ENCODE data around the gene LARGE1. TPM values are rescaled to one million over a fixed set of nuclear protein-coding genes. Genes with fewer than 3 reads are reported as not detected.

The LARGE1 gene
- total RNA-seq, 1 experiment from 2014 or later: 5.8 TPM

- CTCF ChIA-PET: no interaction called here
- H3K36me3 ChIP-seq (ENCODE audit: control insufficient read depth, insufficient read depth, low read length): no peaks in the 10 kb centered on the region
- H3K4me3 ChIP-seq (ENCODE audit: low read depth, low read length): no peak overlapping the region
- Mint-ChIP-seq H3K9me3 (ENCODE audit: unreplicated experiment) (no peaks in the 10 kb centered on the region), H3K36me3 (ENCODE audit: insufficient read depth, unreplicated experiment) (no peaks in the 10 kb centered on the region), H3K27me3 (ENCODE audit: insufficient read depth, unreplicated experiment) (no peaks in the 10 kb centered on the region), H3K4me3 (ENCODE audit: unreplicated experiment) (no peak overlapping the region), H3K4me1 (ENCODE audit: low read depth, unreplicated experiment) (no peaks in the 10 kb centered on the region), H3K27ac (ENCODE audit: unreplicated experiment) (no peak overlapping the region)
- intact Hi-C loops (cut with micrococcal nuclease; ENCODE audit: unreplicated experiment): no loop called here
- POLR2A ChIA-PET: no interaction called here
- BruUV-seq (replicated peaks): no TSS peak
- TF ChIP-seq, protein P1, sequence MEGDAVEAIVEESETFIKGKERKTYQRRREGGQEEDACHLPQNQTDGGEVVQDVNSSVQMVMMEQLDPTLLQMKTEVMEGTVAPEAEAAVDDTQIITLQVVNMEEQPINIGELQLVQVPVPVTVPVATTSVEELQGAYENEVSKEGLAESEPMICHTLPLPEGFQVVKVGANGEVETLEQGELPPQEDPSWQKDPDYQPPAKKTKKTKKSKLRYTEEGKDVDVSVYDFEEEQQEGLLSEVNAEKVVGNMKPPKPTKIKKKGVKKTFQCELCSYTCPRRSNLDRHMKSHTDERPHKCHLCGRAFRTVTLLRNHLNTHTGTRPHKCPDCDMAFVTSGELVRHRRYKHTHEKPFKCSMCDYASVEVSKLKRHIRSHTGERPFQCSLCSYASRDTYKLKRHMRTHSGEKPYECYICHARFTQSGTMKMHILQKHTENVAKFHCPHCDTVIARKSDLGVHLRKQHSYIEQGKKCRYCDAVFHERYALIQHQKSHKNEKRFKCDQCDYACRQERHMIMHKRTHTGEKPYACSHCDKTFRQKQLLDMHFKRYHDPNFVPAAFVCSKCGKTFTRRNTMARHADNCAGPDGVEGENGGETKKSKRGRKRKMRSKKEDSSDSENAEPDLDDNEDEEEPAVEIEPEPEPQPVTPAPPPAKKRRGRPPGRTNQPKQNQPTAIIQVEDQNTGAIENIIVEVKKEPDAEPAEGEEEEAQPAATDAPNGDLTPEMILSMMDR (IDR thresholded peaks at IDR 0.05; ENCODE audit: insufficient read depth in 1 of 2, low read depth in 1 of 2, low read length in 1 of 2, severe bottlenecking in 1 of 2, unreplicated experiment in 1 of 2): no peak
- H3K27me3 ChIP-seq (replicated peaks; ENCODE audit: control insufficient read depth, insufficient read depth, low read length): no peaks in the 10 kb centered on the region
- H3K9me3 ChIP-seq: no peaks in the 10 kb centered on the region
- no peak for DNase-seq
- no peaks in the 10 kb centered on the region for H3K4me1 ChIP-seq
Measured at GRCh38 chr22:33807470-33807869, 112.8 kb downstream of the LARGE1 start.

DNA sequence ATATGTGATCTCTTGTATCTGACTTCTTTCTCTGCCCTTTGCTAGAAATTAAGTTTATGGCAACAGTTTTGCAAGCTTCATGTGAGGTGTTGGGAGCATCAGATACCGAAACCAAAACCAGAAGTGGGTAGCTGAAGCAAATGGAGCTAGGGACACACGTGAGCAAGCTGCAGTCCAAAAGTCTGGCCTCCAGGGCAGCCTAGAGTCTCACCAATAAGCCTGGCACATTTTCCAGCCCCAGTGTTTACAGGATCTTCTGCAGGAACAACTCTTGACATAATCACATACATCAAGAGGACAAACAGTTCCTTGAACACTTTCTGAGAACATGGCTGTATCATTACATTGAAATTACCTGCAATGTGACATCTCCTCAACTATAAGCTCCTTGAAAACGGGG is 114.1 kb downstream of the LARGE1 start:
- DNase-seq: no peak
- POLR2A ChIA-PET: no interaction called here
- BruUV-seq (replicated peaks): no TSS peak
- Mint-ChIP-seq H3K4me1 (ENCODE audit: low read depth, unreplicated experiment) (no peaks in the 10 kb centered on the region), H3K9me3 (ENCODE audit: unreplicated experiment) (peaks cover 4% of the 10 kb centered on the region), H3K27me3 (ENCODE audit: insufficient read depth, unreplicated experiment) (no peaks in the 10 kb centered on the region), H3K4me3 (ENCODE audit: unreplicated experiment) (no peak overlapping the region), H3K27ac (ENCODE audit: unreplicated experiment) (no peak overlapping the region), H3K36me3 (ENCODE audit: insufficient read depth, unreplicated experiment) (no peaks in the 10 kb centered on the region)
- Histone ChIP-seq H3K4me3 (ENCODE audit: low read depth, low read length) (no peak overlapping the region), H3K9me3 (no peaks in the 10 kb centered on the region), H3K27me3 (replicated peaks; ENCODE audit: control insufficient read depth, insufficient read depth, low read length) (no peaks in the 10 kb centered on the region), H3K36me3 (ENCODE audit: control insufficient read depth, insufficient read depth, low read length) (no peaks in the 10 kb centered on the region), H3K4me1 (no peaks in the 10 kb centered on the region)
- CTCF ChIA-PET: no interaction called here
- TF ChIP-seq, protein P1 (IDR thresholded peaks at IDR 0.05; ENCODE audit: insufficient read depth in 1 of 2, low read depth in 1 of 2, low read length in 1 of 2, severe bottlenecking in 1 of 2, unreplicated experiment in 1 of 2): no peak
- intact Hi-C loops (cut with micrococcal nuclease; ENCODE audit: unreplicated experiment): no loop called here

DNA sequence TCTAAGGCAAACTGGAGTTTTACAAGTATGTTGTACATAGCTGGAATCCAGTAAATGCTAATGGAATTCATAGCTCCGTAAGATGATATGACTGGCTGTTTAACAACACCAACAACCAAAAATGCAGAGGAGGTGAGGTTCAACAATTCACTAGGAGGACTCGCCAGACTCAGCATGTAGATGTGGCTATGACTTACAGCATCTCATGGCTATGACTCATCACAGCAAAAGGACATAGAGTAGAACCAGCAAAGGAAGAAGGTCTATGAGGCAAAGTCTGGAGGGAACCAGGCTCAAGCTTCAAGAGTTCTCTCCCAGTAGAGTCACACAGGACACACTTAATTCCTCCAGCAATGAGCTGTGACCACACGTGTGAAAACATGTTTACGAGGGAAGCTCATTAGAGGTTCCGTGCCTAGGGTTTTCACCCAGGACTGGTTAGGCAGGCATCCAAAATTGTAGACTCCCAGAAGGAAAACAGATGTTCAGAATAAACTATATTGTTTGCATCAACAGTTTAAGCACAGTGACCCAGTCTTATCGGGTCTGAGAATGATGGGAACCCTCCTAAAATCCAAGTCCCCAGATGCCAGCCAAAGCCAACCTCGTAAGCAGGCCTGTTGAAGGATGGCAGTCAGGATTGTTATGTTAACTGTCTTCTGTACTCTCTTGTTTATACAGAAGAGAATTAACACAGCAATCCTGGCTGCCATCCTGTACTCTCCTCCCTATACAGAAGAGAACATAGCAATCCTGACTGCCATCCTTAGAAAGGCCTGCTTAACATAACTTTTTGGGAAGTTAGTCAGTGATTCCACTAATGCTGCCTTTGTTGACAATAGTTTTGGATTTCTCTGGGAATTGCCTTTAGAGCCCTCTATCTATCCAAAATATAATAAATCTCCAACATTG is 116.6 kb downstream of the LARGE1 start:
- Mint-ChIP-seq H3K4me3 (ENCODE audit: unreplicated experiment) (no peak overlapping the region), H3K27ac (ENCODE audit: unreplicated experiment) (no peak overlapping the region), H3K27me3 (ENCODE audit: insufficient read depth, unreplicated experiment) (no peaks in the 10 kb centered on the region), H3K4me1 (ENCODE audit: low read depth, unreplicated experiment) (no peaks in the 10 kb centered on the region), H3K9me3 (ENCODE audit: unreplicated experiment) (peaks cover 12% of the 10 kb centered on the region), H3K36me3 (ENCODE audit: insufficient read depth, unreplicated experiment) (no peaks in the 10 kb centered on the region)
- Histone ChIP-seq H3K4me3 (ENCODE audit: low read depth, low read length) (no peak overlapping the region), H3K4me1 (no peaks in the 10 kb centered on the region), H3K36me3 (ENCODE audit: control insufficient read depth, insufficient read depth, low read length) (no peaks in the 10 kb centered on the region), H3K27me3 (replicated peaks; ENCODE audit: control insufficient read depth, insufficient read depth, low read length) (no peaks in the 10 kb centered on the region), H3K9me3 (no peaks in the 10 kb centered on the region)
- CTCF ChIA-PET: no interaction called here
- TF ChIP-seq, protein P1 (IDR thresholded peaks at IDR 0.05; ENCODE audit: insufficient read depth in 1 of 2, low read depth in 1 of 2, low read length in 1 of 2, severe bottlenecking in 1 of 2, unreplicated experiment in 1 of 2): no peak
- DNase-seq: no peak
- intact Hi-C loops (cut with micrococcal nuclease; ENCODE audit: unreplicated experiment): no loop called here
- POLR2A ChIA-PET: no interaction called here
- BruUV-seq (replicated peaks): no TSS peak
